Measurements from ENCODE around the gene CCSER1.

DNA sequence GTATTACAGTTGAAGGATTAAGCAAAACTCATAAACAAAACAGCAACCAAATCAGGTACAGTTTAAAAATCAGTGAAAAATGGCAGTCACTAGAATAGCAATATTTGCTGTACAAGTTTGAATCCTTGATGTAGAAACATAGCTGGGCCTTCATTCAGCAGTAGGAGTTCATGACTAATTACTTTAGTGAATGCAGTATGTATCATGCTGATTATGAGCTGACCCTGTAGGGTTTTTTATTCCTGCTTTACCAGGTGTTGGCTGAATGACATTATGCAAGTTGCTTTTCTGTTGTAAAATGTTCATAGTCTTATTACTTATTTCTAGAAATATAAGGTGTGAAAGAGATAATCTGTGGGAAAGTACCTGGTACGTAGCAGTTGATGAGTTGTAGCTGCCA lies 179.6 kb downstream of the CCSER1 start:
- TF ChIP-seq, protein P1, sequence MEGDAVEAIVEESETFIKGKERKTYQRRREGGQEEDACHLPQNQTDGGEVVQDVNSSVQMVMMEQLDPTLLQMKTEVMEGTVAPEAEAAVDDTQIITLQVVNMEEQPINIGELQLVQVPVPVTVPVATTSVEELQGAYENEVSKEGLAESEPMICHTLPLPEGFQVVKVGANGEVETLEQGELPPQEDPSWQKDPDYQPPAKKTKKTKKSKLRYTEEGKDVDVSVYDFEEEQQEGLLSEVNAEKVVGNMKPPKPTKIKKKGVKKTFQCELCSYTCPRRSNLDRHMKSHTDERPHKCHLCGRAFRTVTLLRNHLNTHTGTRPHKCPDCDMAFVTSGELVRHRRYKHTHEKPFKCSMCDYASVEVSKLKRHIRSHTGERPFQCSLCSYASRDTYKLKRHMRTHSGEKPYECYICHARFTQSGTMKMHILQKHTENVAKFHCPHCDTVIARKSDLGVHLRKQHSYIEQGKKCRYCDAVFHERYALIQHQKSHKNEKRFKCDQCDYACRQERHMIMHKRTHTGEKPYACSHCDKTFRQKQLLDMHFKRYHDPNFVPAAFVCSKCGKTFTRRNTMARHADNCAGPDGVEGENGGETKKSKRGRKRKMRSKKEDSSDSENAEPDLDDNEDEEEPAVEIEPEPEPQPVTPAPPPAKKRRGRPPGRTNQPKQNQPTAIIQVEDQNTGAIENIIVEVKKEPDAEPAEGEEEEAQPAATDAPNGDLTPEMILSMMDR (IDR thresholded peaks at IDR 0.05; ENCODE audit: borderline replicate concordance, extremely low read depth, low read length, poor library complexity, severe bottlenecking): no peak
- TF ChIP-seq EZH2 (IDR thresholded peaks at IDR 0.05; ENCODE audit: borderline replicate concordance, low read depth, low read length, severe bottlenecking): no peak
